Glomerular visceral epithelial cell (primary cell): ENCODE results near the gene GXYLT1.
"Not testable (repeated sequence)": the region's sequence is repeated elsewhere in the genome, so short reads cannot be mapped to it uniquely, and the experiment has no call there.

Experiments
- DNase-seq: peaks from one replicate; pipeline ENCODE4 v3.0.0-alpha.2; 2016; ENCODE audit errors: extremely low spot score

GXYLT1 gene, protein sequence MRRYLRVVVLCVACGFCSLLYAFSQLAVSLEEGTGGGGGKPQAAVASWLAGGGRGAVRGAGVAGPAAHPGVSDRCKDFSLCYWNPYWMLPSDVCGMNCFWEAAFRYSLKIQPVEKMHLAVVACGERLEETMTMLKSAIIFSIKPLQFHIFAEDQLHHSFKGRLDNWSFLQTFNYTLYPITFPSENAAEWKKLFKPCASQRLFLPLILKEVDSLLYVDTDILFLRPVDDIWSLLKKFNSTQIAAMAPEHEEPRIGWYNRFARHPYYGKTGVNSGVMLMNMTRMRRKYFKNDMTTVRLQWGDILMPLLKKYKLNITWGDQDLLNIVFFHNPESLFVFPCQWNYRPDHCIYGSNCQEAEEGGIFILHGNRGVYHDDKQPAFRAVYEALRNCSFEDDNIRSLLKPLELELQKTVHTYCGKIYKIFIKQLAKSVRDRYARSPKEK

DNA sequence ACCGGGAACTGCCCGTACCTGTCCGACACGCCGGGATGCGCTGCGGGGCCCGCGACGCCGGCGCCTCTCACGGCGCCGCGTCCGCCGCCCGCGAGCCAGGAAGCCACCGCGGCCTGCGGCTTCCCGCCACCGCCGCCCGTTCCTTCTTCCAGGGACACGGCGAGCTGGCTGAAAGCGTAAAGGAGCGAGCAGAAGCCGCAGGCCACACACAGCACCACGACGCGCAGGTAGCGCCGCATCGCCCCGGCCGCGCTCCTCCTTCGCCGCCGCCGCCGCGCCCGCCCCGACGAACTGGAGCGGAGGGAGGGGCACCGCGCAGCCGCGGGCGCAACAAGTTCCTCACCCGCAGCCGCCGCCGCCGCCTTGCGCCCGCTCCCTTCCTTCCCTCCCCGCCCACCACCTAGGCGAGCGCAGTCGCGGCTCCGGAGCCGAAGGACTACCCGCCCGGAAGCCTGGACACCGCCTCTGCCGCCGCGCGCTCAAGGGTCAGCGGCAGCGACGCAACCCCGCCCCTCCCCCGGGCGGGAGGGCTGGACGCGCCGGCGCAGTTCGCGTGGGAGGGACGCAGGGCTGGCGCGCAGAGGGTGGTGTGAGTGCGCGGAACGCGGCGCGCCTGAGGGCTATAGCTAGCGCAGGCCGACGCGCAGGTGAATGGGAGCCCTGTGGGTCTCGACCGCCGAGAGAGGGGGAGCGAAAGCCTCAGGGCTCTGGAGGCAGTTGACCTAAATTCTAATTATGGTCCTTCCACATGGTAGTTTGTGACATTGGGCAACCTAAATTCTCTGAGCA is at the start of gene GXYLT1:
TSS of gene GXYLT1 (minus strand) at position 467 of the 789 bp plus-strand sequence. CDS start at position 239, 228 bp downstream.
- peak; percentile 93 for DNase-seq

DNA sequence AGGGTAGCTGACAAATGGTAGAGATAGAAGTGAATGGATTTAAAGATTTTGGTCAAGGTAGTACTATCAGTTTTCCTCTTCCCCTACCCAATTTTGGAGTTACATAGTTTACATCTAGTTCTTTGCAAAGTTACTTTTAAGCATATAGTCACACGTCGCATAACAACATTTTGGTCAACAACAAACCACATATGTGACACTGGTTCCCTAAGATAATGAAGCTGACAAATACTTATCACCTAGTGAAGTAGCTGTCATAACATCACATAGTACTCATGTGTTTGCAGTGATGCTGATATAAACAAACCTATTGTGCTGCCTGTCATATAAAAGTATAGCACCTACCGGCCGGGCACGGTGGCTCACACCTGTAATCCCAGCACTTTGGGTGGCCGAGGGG is 48.0 kb upstream of the GXYLT1 start:
- DNase-seq = no peak

- no peak for DNase-seq
Measured at GRCh38 chr12:42192258-42192657, 47.6 kb upstream of the GXYLT1 start.

- no peak for DNase-seq
Measured at GRCh38 chr12:42190376-42190775, 45.7 kb upstream of the GXYLT1 start.

DNA sequence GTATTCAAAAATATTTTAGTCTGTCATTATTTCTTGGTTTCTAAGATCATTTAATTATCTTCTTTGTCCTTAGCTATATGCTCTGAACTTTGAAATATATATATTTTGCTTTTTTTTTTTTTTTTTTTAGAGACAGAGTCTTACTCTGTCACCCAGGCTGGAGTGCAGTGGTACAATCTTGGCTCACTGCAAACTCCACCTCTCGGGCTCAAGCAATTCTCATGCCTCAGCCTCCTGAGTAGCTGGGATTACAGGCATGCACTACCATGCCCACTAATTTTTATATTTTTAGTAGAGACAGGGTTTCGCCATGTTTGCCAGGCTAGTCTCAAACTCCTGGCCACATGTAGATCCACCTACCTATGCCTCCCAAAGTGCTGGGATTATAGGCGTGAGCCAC is 43.6 kb upstream of the GXYLT1 start:
- not testable (repeated sequence) for DNase-seq

DNA sequence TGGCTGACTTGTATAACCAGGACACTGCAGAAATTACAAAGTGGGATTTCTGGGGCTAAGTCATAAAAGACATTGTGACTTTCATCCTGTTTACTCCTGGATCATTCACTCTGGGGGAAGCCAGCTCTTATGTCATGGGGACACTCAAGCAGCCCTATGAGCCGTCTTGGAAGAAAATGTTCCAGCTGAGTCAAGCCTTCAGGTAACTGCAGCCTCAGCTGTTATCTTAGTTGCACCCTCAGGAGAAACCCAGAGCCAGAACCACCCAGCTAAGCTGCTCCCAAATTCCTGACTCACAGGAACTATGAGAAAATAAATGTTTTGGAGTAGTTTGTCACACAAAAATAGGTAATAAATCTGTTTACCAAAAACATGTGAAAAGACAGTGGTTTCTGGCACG is 43.1 kb upstream of the GXYLT1 start:
- DNase-seq = no peak

- no peak for DNase-seq
Measured at GRCh38 chr12:42186793-42187192, 42.1 kb upstream of the GXYLT1 start.

- DNase-seq = no peak
Measured at GRCh38 chr12:42182394-42182793, 37.7 kb upstream of the GXYLT1 start.

- no peak for DNase-seq
Measured at GRCh38 chr12:42180990-42181596, 36.4 kb upstream of the GXYLT1 start.

- DNase-seq = no peak
Measured at GRCh38 chr12:42178101-42178500, 33.4 kb upstream of the GXYLT1 start.

- no peak for DNase-seq
Measured at GRCh38 chr12:42174978-42175377, 30.3 kb upstream of the GXYLT1 start.

- DNase-seq = no peak
Measured at GRCh38 chr12:42173961-42174521, 29.4 kb upstream of the GXYLT1 start.

DNA sequence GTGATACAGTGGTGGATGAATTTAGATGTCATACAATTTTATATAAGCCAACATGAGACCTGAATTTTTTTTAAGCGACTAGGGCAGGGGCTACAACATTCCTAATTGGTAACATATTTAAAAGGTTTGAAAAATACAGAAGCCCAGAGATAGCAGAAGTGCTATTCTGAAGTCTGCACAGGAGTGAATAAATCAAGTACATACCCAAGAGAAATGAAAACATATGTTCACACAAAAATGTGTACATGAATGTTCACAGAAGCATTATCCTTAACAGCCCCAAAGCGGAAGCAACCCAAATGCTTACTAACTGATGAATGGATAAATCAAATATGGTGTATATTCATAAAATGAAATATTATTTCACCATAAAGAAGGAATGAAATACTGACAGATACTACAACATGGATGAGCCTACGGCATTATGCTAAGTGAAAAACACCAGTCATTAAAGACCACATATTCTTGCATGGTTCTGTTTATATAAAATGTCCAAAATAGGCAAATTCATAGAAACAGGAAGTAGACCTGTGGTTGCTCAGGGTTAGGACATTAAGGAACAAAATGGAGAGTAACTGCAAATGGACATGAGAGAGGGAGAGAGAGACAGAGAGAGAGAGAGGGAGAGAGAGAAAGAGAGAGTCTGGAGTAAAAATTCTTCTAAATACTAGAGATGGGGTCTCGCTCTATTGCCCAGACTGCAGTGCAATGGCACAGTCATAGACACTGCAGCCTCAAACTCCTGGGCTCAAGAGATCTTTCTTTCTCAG is 28.0 kb upstream of the GXYLT1 start:
- DNase-seq = no peak

GRCh38 chr12:42167711-42168110 is 23.0 kb upstream of the GXYLT1 start:
- DNase-seq = no peak

DNA sequence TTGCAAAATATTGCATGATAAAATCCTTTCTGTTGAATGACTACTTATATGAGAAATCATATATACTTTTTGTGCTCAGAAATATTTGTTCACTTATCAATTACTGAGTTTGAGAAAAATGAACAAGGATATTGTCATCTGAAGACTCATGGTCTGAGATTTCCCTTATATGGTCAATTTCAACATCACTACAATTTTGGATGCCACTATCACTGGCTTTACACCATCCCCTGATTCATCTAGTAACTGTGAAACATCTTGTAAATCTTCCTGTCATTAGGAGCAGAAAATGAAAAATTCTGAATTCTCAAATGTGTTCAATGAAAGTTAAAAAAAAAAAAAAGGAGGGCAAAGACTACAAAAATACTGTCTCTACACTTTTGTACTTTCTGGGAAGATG is 21.8 kb upstream of the GXYLT1 start:
- DNase-seq = no peak

DNA sequence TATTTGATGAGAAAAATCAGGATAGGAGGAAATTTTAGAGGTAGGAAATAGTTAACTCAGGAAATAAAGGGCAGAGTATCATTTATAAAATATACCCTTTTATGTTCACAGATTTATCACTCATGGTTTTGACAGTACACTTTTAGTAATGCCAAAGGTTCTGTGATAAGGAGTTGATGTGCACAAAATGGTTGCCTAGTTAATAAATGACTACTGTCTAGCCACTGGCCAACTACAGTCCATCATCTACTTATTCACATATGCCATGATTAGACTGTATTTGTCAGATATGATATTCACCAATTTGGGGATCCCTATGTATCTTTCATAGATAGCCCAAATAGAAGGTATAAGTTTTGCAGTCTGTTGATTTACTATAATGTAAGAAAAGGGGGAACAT is 19.2 kb upstream of the GXYLT1 start:
- peak; percentile 12 for DNase-seq

GRCh38 chr12:42162965-42163364 is 18.3 kb upstream of the GXYLT1 start:
- DNase-seq = no peak

- peak; percentile 24 for DNase-seq
Measured at GRCh38 chr12:42162193-42162592, 17.5 kb upstream of the GXYLT1 start.

- no peak for DNase-seq
Measured at GRCh38 chr12:42161529-42161928, 16.9 kb upstream of the GXYLT1 start.

GRCh38 chr12:42156232-42156631 is 11.6 kb upstream of the GXYLT1 start:
- peak; percentile 15 for DNase-seq

DNA sequence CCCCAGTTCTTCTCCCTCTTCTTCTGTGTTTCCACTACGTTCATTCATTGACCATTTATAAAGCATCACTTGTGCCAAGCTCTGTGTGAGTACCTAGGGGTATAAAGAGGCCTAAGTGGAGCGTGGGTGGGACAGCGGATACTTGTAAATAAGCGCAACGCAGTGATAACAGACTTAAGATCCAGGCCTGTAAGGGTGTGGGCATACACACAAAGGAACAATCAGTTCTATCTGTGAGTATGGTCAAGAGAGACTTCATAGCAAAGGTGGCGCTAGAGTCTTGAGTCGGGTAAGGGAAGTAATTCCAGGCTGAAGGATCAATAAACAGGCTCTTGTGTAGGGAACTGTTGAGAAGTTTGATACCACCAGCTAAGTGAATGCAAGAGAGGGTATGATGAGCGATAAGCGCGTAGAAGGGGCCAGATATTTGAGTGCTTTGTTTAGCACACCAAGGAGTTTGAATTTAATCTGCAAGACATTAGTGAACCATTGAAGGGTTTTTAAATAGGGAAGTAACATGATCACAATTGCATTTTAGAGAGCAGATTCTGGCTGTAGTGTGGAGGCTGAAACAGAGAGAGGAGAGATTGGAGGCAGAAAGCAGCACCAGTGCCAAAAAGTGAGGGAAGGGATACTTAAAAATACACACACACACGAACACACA is 1.0 kb upstream of the GXYLT1 start:
- no peak for DNase-seq
